Trophoblast cell (in vitro differentiated cells and primary cell): ENCODE results near the gene ZNF124.
"Not testable (repeated sequence)": the region's sequence is repeated elsewhere in the genome, so short reads cannot be mapped to it uniquely, and the experiment has no call there.

ENCODE experiments used
- DNase-seq, 2 donors: peaks; one replicate each; pipeline ENCODE4 v3.0.0-alpha.2; 2016
- H2AFZ ChIP-seq: 2 replicates; pipeline ENCODE4 v1.6.1; 2013; ENCODE audit warnings: low read length, moderate library complexity, mild to moderate bottlenecking; ENCODE audit not compliant: insufficient read depth, poor library complexity
- H2AK5ac ChIP-seq: 2 replicates; pipeline ENCODE4 v1.6.1; 2013; ENCODE audit warnings: mild to moderate bottlenecking, low read length
- H2BK120ac ChIP-seq: 2 replicates; pipeline ENCODE4 v1.6.1; 2013; ENCODE audit warnings: low read length, mild to moderate bottlenecking, moderate library complexity; ENCODE audit not compliant: insufficient read depth, poor library complexity
- H2BK12ac ChIP-seq: 2 replicates; pipeline ENCODE4 v1.6.1; 2013; ENCODE audit warnings: mild to moderate bottlenecking, low read length, moderate library complexity
- H2BK5ac ChIP-seq: 2 replicates; pipeline ENCODE4 v1.6.1; 2013; ENCODE audit warnings: low read length, low read depth, moderate library complexity, mild to moderate bottlenecking; ENCODE audit not compliant: poor library complexity
- H3K14ac ChIP-seq: 2 replicates; pipeline ENCODE4 v1.6.1; 2013; ENCODE audit warnings: mild to moderate bottlenecking, low read length
- H3K18ac ChIP-seq: 2 replicates; pipeline ENCODE4 v1.6.1; 2013; ENCODE audit warnings: mild to moderate bottlenecking, low read length
- H3K23ac ChIP-seq: 2 replicates; pipeline ENCODE4 v1.6.1; 2013; ENCODE audit warnings: low read length
- H3K27ac ChIP-seq: 2 replicates; pipeline ENCODE4 v1.5.1; 2013; ENCODE audit warnings: low read depth, mild to moderate bottlenecking, inconsistent platforms, low read length, moderate library complexity
- H3K27me3 ChIP-seq: 2 replicates; pipeline ENCODE4 v1.6.1; 2013; ENCODE audit warnings: inconsistent platforms, mild to moderate bottlenecking, low read length, moderate library complexity; ENCODE audit not compliant: insufficient read depth
- H3K36me3 ChIP-seq, 2 experiments: 1 replicate in 1 of 2; 2 replicates in 1 of 2; pipeline ENCODE4 v1.6.1; 2013; ENCODE audit warnings: low read length in 2 of 2, mild to moderate bottlenecking in 2 of 2, moderate library complexity in 1 of 2; ENCODE audit not compliant: insufficient read depth in 2 of 2, control insufficient read depth in 1 of 2
- H3K4ac ChIP-seq: 2 replicates; pipeline ENCODE4 v1.6.1; 2013; ENCODE audit warnings: low read depth, mild to moderate bottlenecking, low read length, moderate library complexity
- H3K4me1 ChIP-seq, 2 experiments: 1 replicate in 1 of 2; 2 replicates in 1 of 2; pipeline ENCODE4 v1.6.1; 2013; ENCODE audit warnings: low read length in 2 of 2, mild to moderate bottlenecking in 2 of 2, moderate library complexity in 1 of 2; ENCODE audit not compliant: insufficient read depth in 2 of 2, control insufficient read depth in 1 of 2
- H3K4me2 ChIP-seq: 2 replicates; pipeline ENCODE4 v1.6.1; 2013; ENCODE audit warnings: inconsistent platforms, mild to moderate bottlenecking, low read length, moderate library complexity
- H3K4me3 ChIP-seq: 2 replicates; pipeline ENCODE4 v1.5.1; 2013; ENCODE audit warnings: mild to moderate bottlenecking, low read depth, low read length, inconsistent platforms
- H3K79me1 ChIP-seq: one replicate; pipeline ENCODE4 v1.6.1; 2013; ENCODE audit warnings: low read length
- H3K79me2 ChIP-seq: 2 replicates; pipeline ENCODE4 v1.6.1; 2013; ENCODE audit warnings: low read length, mild to moderate bottlenecking; ENCODE audit not compliant: control insufficient read depth, insufficient read depth, poor library complexity
- H3K9ac ChIP-seq: 2 replicates; pipeline ENCODE4 v1.6.1; 2013; ENCODE audit warnings: mild to moderate bottlenecking, low read length
- H3K9me3 ChIP-seq: 2 replicates; pipeline ENCODE4 v1.6.1; 2013; ENCODE audit warnings: low read depth, mild to moderate bottlenecking, control low read depth, inconsistent platforms, low read length; ENCODE audit not compliant: insufficient read depth
- H4K12ac ChIP-seq: 2 replicates; pipeline ENCODE4 v1.6.1; 2013; ENCODE audit warnings: low read depth, mild to moderate bottlenecking, low read length, moderate library complexity
- H4K8ac ChIP-seq: 2 replicates; pipeline ENCODE4 v1.6.1; 2013; ENCODE audit warnings: low read depth, mild to moderate bottlenecking, low read length, moderate library complexity
- H4K91ac ChIP-seq: one replicate; pipeline ENCODE4 v1.6.1; 2013; ENCODE audit warnings: low read depth, mild to moderate bottlenecking, low read length, moderate library complexity
- WGBS: extraction: QIAGEN DNeasy Blood & Tissue Kit; methylation state at CpG from one replicate; pipeline ENCODE4 v1.1.7; 2013; ENCODE audit warnings: missing lambda C conversion rate; ENCODE audit not compliant: insufficient read length, insufficient coverage; ENCODE audit errors: extremely low coverage; 5-methylcytosine and 5-hydroxymethylcytosine counted together

Gene ZNF124

GRCh38 chr1:247164694-247165093, 7.1 kb downstream of the ZNF124 start:
- H4K91ac ChIP-seq, result no peak overlapping the region

DNA sequence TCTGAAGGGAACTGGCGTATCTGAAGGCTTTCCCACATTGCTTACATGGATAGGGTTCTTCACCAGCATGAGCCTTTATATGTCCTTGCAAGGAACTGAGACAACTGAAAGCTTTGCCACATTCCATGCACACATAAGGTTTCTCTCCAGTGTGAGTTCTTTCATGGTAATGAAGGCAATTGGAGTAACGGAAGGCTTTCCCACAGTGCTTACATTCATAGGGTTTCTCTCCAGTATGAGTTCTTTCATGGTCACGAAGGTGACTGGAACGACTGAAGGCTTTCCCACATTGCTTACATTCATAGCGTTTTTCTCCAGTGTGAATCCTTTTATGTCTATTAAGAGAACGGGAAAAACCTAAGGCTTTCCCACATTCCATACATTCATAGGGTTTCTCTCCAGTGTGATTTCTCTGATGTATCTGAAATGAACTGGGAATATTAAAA, 15.0 kb downstream of the ZNF124 start:
- Histone ChIP-seq H3K4ac (no peak overlapping the region), H4K8ac (no peak overlapping the region), H3K18ac (no peak overlapping the region), H3K27ac (no peak overlapping the region), H3K79me2 (peaks cover 2% of the 10 kb centered on the region), H2AK5ac (no peak overlapping the region), H4K12ac (no peak overlapping the region), H2BK12ac (no peak overlapping the region), H4K91ac (no peak overlapping the region), H2BK5ac (no peak overlapping the region), H2AFZ (no peak overlapping the region), H3K79me1 (no peaks in the 10 kb centered on the region), H3K36me3 (peaks cover 21 to 40% of the 10 kb centered on the region in 2 experiments), H3K9me3 (peaks cover 11% of the 10 kb centered on the region), H2BK120ac (no peak overlapping the region), H3K4me1 (no peaks in the 10 kb centered on the region), H3K4me3 (no peak overlapping the region), H3K27me3 (no peaks in the 10 kb centered on the region), H3K9ac (no peak overlapping the region), H3K4me2 (no peak overlapping the region), H3K23ac (no peak overlapping the region), H3K14ac (no peak overlapping the region)
- DNase-seq, result no peak
- no CpG with 5 or more reads among the region's 6 CpGs for WGBS

More at GRCh38 chr1:247164694-247165093, 7.1 kb downstream of the ZNF124 start:
- Histone ChIP-seq H3K27me3 (no peaks in the 10 kb centered on the region), H3K4me1 (peaks cover 0 to 4% of the 10 kb centered on the region in 2 experiments), H3K4ac (peak overlapping the region; percentile 83), H3K79me1 (no peaks in the 10 kb centered on the region), H3K18ac (no peak overlapping the region), H2BK5ac (no peak overlapping the region), H3K36me3 (peaks cover 7 to 10% of the 10 kb centered on the region in 2 experiments), H3K4me2 (no peak overlapping the region), H3K27ac (no peak overlapping the region), H3K4me3 (no peak overlapping the region), H3K9ac (no peak overlapping the region), H2AFZ (no peak overlapping the region), H4K12ac (no peak overlapping the region), H3K14ac (no peak overlapping the region), H3K23ac (no peak overlapping the region), H3K9me3 (no peaks in the 10 kb centered on the region), H2BK120ac (no peak overlapping the region), H2BK12ac (no peak overlapping the region), H2AK5ac (no peak overlapping the region), H3K79me2 (peaks cover 17% of the 10 kb centered on the region), H4K8ac (no peak overlapping the region)
- no CpG with 5 or more reads among the region's 6 CpGs for WGBS
- DNase-seq, result no peak

- Histone ChIP-seq H2AK5ac (no peak overlapping the region), H4K91ac (no peak overlapping the region), H3K18ac (no peak overlapping the region), H2BK12ac (no peak overlapping the region), H3K27me3 (no peaks in the 10 kb centered on the region), H3K9ac (no peak overlapping the region), H3K23ac (no peak overlapping the region), H3K79me1 (no peaks in the 10 kb centered on the region), H3K9me3 (no peaks in the 10 kb centered on the region), H2BK120ac (no peak overlapping the region), H3K14ac (no peak overlapping the region), H3K27ac (no peak overlapping the region), H3K4me2 (no peak overlapping the region), H2AFZ (no peak overlapping the region), H4K12ac (no peak overlapping the region), H2BK5ac (no peak overlapping the region), H3K4ac (no peak overlapping the region), H3K36me3 (peaks cover 11 to 13% of the 10 kb centered on the region in 2 experiments), H3K4me3 (no peak overlapping the region), H3K4me1 (no peaks in the 10 kb centered on the region), H4K8ac (no peak overlapping the region), H3K79me2 (no peaks in the 10 kb centered on the region)
- no peak for DNase-seq
- WGBS, result no CpG with 5 or more reads among the region's 2 CpGs
Measured at GRCh38 chr1:247147781-247148180, 24.0 kb downstream of the ZNF124 start.

- H3K4me2 ChIP-seq, H2BK120ac ChIP-seq, H3K79me2 ChIP-seq, H3K9ac ChIP-seq, H2AFZ ChIP-seq, H3K27ac ChIP-seq, H2AK5ac ChIP-seq, H4K12ac ChIP-seq, H2BK12ac ChIP-seq, H3K18ac ChIP-seq, H3K4me1 ChIP-seq, H4K8ac ChIP-seq, H3K14ac ChIP-seq, H3K79me1 ChIP-seq, H3K9me3 ChIP-seq, H3K4me3 ChIP-seq, DNase-seq, H3K4ac ChIP-seq, H4K91ac ChIP-seq, H2BK5ac ChIP-seq, H3K23ac ChIP-seq, H3K27me3 ChIP-seq: not testable (repeated sequence)
- H3K36me3 ChIP-seq, result peaks cover 11% of the 10 kb centered on the region in 2 experiments
- WGBS, result no CpG with 5 or more reads among the region's 10 CpGs
Measured at GRCh38 chr1:247147120-247147519, 24.7 kb downstream of the ZNF124 start.
